Measurements from ENCODE around the gene ZNF138.
"Not testable (repeated sequence)": the region's sequence is repeated elsewhere in the genome, so short reads cannot be mapped to it uniquely, and the experiment has no call there.

Gene ZNF138

GRCh38 chr7:64794171-64794844 is at the start of gene ZNF138:
ZNF138 (plus strand) TSS chr7:64794428; CDS start chr7:64794569, 141 bp downstream.
- peak; percentile 81 for DNase-seq (ENCODE audit: low read depth)

GRCh38 chr7:64744680-64745079 is 49.5 kb upstream of the ZNF138 start:
- no peak for DNase-seq (ENCODE audit: low read depth)

- no peak for DNase-seq (ENCODE audit: low read depth)
Measured at GRCh38 chr7:64747802-64748201, 46.4 kb upstream of the ZNF138 start.

- no peak for DNase-seq (ENCODE audit: low read depth)
Measured at GRCh38 chr7:64753032-64753431, 41.2 kb upstream of the ZNF138 start.

GRCh38 chr7:64755865-64756264 is 38.4 kb upstream of the ZNF138 start:
- no peak for DNase-seq (ENCODE audit: low read depth)

- no peak for DNase-seq (ENCODE audit: low read depth)
Measured at GRCh38 chr7:64758151-64758550, 36.1 kb upstream of the ZNF138 start.

GRCh38 chr7:64768824-64769223 is 25.4 kb upstream of the ZNF138 start:
- no peak for DNase-seq (ENCODE audit: low read depth)

- no peak for DNase-seq (ENCODE audit: low read depth)
Measured at GRCh38 chr7:64774204-64774842, 19.9 kb upstream of the ZNF138 start.

GRCh38 chr7:64775289-64775688 is 18.9 kb upstream of the ZNF138 start:
- no peak for DNase-seq (ENCODE audit: low read depth)

- not testable (repeated sequence) for DNase-seq (ENCODE audit: low read depth)
Measured at GRCh38 chr7:64784842-64785241, 9.4 kb upstream of the ZNF138 start.

GRCh38 chr7:64787295-64787694 is 6.9 kb upstream of the ZNF138 start:
- DNase-seq (ENCODE audit: low read depth) = no peak

- not testable (repeated sequence) for DNase-seq (ENCODE audit: low read depth)
Measured at GRCh38 chr7:64789241-64789640, 5.0 kb upstream of the ZNF138 start.

GRCh38 chr7:64793106-64793755 is 997 bp upstream of the ZNF138 start:
- DNase-seq (ENCODE audit: low read depth) = no peak

GRCh38 chr7:64795176-64795575 is 948 bp downstream of the ZNF138 start:
- DNase-seq (ENCODE audit: low read depth) = no peak

- DNase-seq (ENCODE audit: low read depth) = not testable (repeated sequence)
Measured at GRCh38 chr7:64799169-64799568, 4.9 kb downstream of the ZNF138 start.

- no peak for DNase-seq (ENCODE audit: low read depth)
Measured at GRCh38 chr7:64802699-64803098, 8.5 kb downstream of the ZNF138 start.

GRCh38 chr7:64807731-64808365 is 13.6 kb downstream of the ZNF138 start:
- no peak for DNase-seq (ENCODE audit: low read depth)

GRCh38 chr7:64811767-64812166 is 17.5 kb downstream of the ZNF138 start:
- DNase-seq (ENCODE audit: low read depth) = no peak

GRCh38 chr7:64830926-64831325 is 36.7 kb downstream of the ZNF138 start:
- DNase-seq (ENCODE audit: low read depth) = no peak

- no peak for DNase-seq (ENCODE audit: low read depth)
Measured at GRCh38 chr7:64832136-64832535, 37.9 kb downstream of the ZNF138 start.

- DNase-seq (ENCODE audit: low read depth) = no peak
Measured at GRCh38 chr7:64834989-64835388, 40.8 kb downstream of the ZNF138 start.

- not testable (repeated sequence) for DNase-seq (ENCODE audit: low read depth)
Measured at GRCh38 chr7:64835856-64836255, 41.6 kb downstream of the ZNF138 start.

GRCh38 chr7:64838051-64838450 is 43.8 kb downstream of the ZNF138 start:
- DNase-seq (ENCODE audit: low read depth) = not testable (repeated sequence)
